ENCODE data around the gene ETHE1.
"Not testable (repeated sequence)": the region's sequence is repeated elsewhere in the genome, so short reads cannot be mapped to it uniquely, and the experiment has no call there.

The ETHE1 gene

GRCh38 chr19:43551399-43552197 lies 24.6 kb upstream of the ETHE1 start:
- no peak for DNase-seq (ENCODE audit: low spot score)

- no peak for DNase-seq (ENCODE audit: low spot score)
Observed at GRCh38 chr19:43548706-43549105, 21.7 kb upstream of the ETHE1 start.

GRCh38 chr19:43547926-43548325 lies 20.9 kb upstream of the ETHE1 start:
- not testable (repeated sequence) for DNase-seq (ENCODE audit: low spot score)

- DNase-seq (ENCODE audit: low spot score), result no peak
Observed at GRCh38 chr19:43546581-43546980, 19.6 kb upstream of the ETHE1 start.

GRCh38 chr19:43545981-43546380 lies 19.0 kb upstream of the ETHE1 start:
- no peak for DNase-seq (ENCODE audit: low spot score)

GRCh38 chr19:43545276-43545675 lies 18.3 kb upstream of the ETHE1 start:
- DNase-seq (ENCODE audit: low spot score), result no peak

- DNase-seq (ENCODE audit: low spot score), result no peak
Observed at GRCh38 chr19:43544077-43544476, 17.1 kb upstream of the ETHE1 start.

GRCh38 chr19:43541920-43542650 lies 15.1 kb upstream of the ETHE1 start:
- DNase-seq (ENCODE audit: low spot score), result no peak

GRCh38 chr19:43540381-43540780 lies 13.4 kb upstream of the ETHE1 start:
- DNase-seq (ENCODE audit: low spot score), result no peak

- no peak for DNase-seq (ENCODE audit: low spot score)
Observed at GRCh38 chr19:43538922-43539321, 11.9 kb upstream of the ETHE1 start.

- peak; percentile 27 for DNase-seq (ENCODE audit: low spot score)
Observed at GRCh38 chr19:43534816-43535761, 8.1 kb upstream of the ETHE1 start.

GRCh38 chr19:43534305-43534815 lies 7.4 kb upstream of the ETHE1 start:
- DNase-seq (ENCODE audit: low spot score), result no peak

GRCh38 chr19:43533546-43534304 lies 6.7 kb upstream of the ETHE1 start:
- DNase-seq (ENCODE audit: low spot score), result peak; percentile 100

- peak; percentile 92 for DNase-seq (ENCODE audit: low spot score)
Observed at GRCh38 chr19:43532962-43533545, 6.1 kb upstream of the ETHE1 start, which contains the start of gene ZNF575. ZNF575 (plus strand) TSS chr19:43533188; CDS start chr19:43534423, 1,235 bp downstream.

GRCh38 chr19:43532571-43532961 lies 5.6 kb upstream of the ETHE1 start:
- no peak for DNase-seq (ENCODE audit: low spot score)

GRCh38 chr19:43527860-43528622 lies 1.0 kb upstream of the ETHE1 start:
- peak; percentile 43 for DNase-seq (ENCODE audit: low spot score)

GRCh38 chr19:43525836-43526771 lies 897 bp downstream of the ETHE1 start:
- peak; percentile 61 for DNase-seq (ENCODE audit: low spot score)

GRCh38 chr19:43524922-43525835 lies 1.8 kb downstream of the ETHE1 start:
- DNase-seq (ENCODE audit: low spot score), result peak; percentile 73
